ENCODE results near the gene MYOT.
"Not testable (repeated sequence)": the region's sequence is repeated elsewhere in the genome, so short reads cannot be mapped to it uniquely, and the experiment has no call there.

MYOT gene, protein sequence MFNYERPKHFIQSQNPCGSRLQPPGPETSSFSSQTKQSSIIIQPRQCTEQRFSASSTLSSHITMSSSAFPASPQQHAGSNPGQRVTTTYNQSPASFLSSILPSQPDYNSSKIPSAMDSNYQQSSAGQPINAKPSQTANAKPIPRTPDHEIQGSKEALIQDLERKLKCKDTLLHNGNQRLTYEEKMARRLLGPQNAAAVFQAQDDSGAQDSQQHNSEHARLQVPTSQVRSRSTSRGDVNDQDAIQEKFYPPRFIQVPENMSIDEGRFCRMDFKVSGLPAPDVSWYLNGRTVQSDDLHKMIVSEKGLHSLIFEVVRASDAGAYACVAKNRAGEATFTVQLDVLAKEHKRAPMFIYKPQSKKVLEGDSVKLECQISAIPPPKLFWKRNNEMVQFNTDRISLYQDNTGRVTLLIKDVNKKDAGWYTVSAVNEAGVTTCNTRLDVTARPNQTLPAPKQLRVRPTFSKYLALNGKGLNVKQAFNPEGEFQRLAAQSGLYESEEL

DNA sequence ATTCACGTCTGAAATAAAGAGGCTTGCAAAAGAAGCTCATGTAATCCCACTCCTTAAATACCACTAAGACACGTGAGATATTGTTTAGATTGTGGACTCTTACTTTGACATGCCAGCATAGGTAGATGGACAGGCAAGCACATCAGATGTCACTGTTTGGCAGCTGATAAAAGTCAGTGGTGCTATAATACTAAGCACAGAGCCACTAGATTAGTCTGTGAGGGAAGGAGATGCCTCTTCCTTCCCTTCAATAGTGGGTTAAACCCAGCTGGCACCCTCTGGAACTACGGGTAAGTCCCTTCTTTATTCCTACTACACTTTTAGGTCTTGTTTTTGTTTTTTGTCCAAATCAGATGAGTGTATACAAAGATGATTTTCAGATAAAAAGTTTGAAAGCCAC is at the start of gene MYOT:
Gene MYOT, plus strand, starts transcription at position 197 of the 400 bp plus-strand sequence. CDS start 2,792 bp downstream, outside the sequence.
- no peak for DNase-seq

GRCh38 chr5:137819766-137820165 is 47.9 kb upstream of the MYOT start:
- no peak for DNase-seq

GRCh38 chr5:137822158-137822764 is 45.4 kb upstream of the MYOT start:
- no peak for DNase-seq

- no peak for DNase-seq
Measured at GRCh38 chr5:137822984-137823383, 44.7 kb upstream of the MYOT start.

GRCh38 chr5:137825165-137825564 is 42.5 kb upstream of the MYOT start:
- no peak for DNase-seq

DNA sequence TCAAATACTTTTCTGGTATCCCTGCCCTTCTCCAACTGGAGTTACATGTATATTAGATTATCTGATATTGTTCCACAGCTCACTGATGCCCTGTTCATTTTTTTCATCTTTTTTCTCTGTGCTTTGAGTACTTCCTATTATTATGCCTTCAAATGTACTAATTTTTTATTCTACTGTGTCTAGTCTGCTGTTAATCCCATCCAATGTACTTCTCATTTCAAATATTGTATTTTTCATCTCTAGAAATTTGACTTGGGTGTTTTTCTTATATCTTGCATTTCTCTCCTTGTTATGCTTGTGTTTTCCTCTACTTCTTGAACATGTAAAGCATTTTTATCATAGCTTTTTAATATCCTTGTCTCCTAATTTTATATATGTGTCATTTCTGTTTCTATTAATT is 41.6 kb upstream of the MYOT start:
- DNase-seq, result no peak

GRCh38 chr5:137828180-137828579 is 39.5 kb upstream of the MYOT start:
- no peak for DNase-seq

DNA sequence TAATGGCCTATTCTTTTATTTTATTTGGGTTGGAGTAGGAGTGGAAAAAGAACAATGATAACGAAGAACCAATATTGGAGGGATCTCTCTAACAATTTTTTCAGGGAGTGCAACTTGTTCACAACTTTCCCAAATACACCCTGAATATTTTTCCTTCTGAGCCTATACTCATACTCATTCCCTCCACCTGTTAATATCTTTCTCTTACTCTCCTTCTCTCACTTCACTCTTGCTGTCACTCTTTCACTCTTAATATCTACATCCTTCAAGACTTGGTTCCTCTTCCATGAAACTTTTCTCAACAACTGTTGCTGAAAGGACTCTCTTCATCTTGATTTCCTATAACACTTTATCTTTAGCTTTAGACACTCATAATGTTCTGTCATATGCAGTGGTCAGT is 39.0 kb upstream of the MYOT start:
- DNase-seq, result no peak

GRCh38 chr5:137831105-137831504 is 36.6 kb upstream of the MYOT start:
- no peak for DNase-seq

DNA sequence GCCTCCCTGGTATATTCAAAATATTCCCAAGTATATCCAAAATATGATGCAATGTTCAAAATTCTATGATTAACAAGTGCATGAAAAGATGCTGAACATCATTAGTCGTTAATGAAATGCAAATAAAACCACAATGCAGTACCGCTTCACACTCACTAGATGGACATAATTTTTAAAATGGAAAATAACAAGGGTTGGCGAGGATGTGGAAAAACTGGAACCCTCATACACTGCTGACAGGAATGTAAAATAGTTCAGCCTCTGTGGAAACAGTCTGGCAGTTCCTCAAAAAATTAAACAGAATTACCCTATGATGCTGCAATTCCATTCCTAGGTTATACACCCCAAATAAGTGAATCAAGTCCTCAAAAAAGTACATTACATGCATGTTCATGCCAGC is 36.1 kb upstream of the MYOT start:
- no peak for DNase-seq

DNA sequence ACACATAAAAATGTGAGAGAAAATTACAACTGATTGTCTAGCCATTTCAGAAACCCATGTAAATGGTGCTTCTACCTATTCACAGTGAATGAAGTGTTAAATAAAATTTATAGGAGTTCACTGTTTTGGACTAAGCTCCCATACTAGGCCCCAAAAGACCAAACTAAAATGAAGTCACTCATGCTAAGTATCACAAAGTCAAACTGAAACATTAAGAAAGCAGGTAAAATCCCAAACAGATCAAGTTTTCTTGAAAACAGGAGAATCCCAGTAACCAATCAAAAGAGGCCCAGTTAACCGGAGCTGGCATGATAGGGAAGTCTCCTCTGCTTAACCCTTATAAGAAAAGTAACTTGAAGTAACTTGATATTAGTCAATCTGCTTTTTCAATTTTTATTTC is 35.2 kb upstream of the MYOT start:
- no peak for DNase-seq

DNA sequence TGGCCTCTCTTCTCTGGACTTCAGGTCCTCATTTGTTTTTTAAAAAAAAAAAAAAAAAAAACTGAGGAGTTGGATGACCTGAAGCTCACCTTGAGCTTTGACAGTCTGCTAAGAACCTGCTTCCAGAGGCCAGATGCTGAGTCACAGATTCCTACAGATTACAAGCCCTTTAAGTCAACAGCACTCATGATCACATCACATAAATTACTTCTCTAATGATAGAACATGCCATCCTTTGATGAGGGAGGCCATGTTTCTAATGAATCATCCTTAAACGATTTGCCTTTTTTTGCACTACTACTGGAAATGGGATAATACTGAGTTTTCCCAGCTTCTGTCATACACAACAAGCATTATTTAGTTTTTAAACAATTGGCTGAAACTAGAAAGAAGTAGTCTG is 34.2 kb upstream of the MYOT start:
- no peak for DNase-seq

DNA sequence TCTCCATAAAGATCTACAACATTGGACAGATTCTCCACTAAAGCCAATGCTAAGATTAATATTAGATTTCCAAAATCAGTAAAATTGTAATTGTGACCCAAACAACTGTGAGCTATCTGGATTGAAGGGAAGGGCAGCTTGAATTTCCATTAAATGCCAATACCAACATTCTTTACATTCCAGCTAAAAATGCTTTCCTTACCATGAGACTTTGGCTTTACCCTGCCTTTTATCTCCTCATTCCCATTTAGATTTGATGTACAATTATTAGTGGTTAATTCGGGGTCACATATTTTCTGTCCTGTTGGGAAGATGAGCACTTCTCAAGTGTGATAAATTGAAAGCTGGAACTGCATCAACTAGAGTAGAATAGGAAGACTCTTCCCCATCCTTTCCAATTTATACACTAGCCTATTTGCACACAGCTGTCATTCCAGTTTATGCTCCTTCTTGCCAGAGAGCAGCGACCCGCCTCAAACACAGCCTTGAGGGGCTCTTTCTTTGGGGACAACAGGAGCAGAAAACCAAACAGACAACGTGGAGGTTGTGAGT is 33.1 kb upstream of the MYOT start:
- DNase-seq, result no peak

GRCh38 chr5:137836298-137836697 is 31.4 kb upstream of the MYOT start:
- DNase-seq, result no peak

GRCh38 chr5:137836997-137837396 is 30.7 kb upstream of the MYOT start:
- no peak for DNase-seq

GRCh38 chr5:137837491-137838394 is 29.9 kb upstream of the MYOT start:
- DNase-seq, result no peak

GRCh38 chr5:137838976-137839375 is 28.7 kb upstream of the MYOT start:
- DNase-seq, result no peak

- no peak for DNase-seq
Measured at GRCh38 chr5:137842296-137842695, 25.4 kb upstream of the MYOT start.

GRCh38 chr5:137843676-137844299 is 23.9 kb upstream of the MYOT start:
- DNase-seq, result no peak

DNA sequence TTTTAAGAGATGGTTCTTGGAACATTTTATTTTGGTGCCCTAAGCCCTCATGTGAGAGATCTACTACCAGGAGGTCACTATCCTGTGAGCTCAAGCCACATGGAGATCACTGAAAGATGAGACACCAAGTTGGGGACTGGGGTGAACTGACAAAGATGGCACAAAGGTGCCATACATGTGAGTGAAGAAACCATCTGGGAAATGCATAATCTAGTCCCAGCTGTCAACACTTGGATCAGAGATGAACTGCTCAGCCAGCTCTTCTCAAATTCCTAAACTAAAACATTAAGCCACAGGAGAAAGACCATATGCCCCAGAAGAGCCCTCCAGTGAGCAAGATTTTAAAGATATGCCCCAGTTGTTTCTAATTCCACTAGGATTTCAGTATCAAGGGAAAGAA is 22.2 kb upstream of the MYOT start:
- no peak for DNase-seq

DNA sequence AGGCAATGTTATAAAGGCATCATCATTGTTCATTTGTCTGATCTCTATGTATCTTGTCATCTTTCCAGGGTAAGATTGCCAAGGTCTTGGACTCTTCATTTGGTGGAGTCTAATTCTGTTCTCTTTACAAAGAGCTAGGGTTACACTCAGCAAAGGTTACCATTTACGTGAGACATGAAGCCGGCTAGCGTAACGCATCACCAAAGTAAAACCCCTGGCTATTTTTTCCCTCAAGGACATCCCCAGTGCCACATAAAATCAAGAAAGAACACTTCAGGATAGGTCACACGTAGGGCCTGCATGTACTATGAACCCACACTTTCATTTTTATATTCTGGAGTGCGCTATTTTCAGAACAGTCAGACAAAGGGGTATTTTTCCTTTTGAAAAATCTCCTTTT is 20.0 kb upstream of the MYOT start:
- no peak for DNase-seq

DNA sequence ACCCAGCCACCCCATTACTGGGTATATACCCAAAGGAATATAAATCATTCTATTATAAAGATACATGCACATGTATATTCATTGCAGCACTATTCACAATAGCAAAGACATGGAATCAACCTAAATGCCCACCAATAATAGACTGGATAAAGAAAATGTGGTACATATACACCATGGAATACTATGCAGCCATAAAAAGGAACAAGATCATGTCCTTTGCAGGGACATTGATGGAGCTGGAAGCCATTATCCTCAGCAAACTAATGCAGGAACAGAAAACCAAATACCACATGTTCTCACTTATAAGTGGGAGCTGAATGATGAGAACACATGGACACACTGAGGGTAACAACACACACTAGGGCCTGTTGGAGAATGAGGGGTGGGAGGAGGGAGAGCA is 14.5 kb upstream of the MYOT start:
- DNase-seq, result not testable (repeated sequence)

GRCh38 chr5:137856201-137856600 is 11.5 kb upstream of the MYOT start:
- no peak for DNase-seq

All from CD4-positive, alpha-beta T cell treated with Interleukin-12 subunit alpha and Interleukin-12 subunit beta, for 1 hour (primary cell).